Femur (tissue), 1 donor: ENCODE results near the gene PLIN4.

ENCODE experiments used
- DNase-seq: peaks from one replicate; pipeline ENCODE4 v3.0.0-alpha.2; 2017

Gene PLIN4

DNA sequence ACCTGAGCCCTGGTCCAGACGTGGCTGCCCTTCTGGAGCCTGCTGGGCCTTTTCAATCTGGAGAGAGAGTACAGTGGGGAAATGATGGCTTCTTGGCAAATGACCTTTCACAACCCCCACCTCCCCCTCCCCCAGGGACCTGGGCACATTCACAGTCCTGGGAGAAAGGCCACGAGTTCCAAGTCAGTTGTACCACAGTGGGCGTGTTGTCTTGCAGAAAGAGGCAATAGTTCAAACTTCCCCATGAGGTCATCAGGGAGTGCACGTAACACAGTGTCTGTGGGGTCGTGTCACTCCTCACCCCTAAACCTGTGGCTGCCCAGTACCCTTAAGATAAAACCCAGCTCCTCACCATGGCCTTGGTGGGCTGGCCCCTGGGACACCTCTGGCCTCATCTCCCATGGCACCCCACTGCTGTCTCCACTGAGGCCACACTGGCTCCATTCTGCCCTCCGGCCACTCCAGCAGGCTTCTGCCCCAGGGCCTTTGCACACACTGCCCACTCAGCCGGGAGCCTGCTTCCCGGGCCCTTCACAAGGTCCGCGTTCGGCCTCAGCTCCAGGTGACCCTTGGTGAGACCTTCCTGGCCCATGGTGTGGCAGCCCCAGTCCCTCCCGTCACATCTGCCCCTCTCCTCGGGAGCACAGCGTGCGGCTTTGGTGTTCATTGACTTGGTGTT, 13.3 kb downstream of the PLIN4 start:
- no peak for DNase-seq

DNA sequence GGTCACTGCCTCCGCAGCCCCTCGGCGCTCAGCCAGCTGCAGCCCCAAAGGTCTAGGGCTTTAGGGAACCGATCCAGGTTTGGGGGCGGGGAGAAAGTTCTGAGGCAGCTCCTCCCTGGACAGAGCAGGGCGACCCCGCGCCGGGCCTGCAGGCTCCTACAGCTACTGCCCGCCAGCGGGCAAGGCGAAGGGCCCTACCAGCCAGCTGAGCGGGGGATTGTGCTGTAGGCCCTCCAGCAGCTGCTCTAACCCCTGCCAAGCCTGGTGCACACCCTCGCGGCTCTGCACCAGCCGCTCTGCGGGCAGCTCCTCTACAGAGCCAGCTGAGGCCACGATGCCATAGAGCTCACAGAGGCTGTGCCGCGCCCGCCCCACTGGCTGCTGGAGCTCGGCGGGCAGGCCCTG, 14.0 kb downstream of the PLIN4 start:
- peak; percentile 72 for DNase-seq

DNA sequence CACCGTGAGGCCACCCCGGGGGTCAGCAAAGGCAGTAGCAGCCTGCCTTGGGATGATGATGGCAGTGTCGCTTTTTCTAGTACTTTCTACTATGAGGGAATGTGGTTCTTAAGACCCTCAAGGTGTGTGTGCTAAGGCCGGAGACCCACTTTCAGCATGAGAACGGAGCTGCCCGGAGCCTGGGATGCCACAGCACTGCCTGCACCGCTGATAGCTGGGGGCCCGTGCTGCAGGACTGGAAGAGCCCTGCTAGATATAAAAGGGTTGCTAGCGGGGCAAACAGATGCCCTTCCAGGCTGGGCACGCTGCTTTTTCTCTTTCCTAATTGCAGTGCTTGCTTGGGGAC, 14.5 kb downstream of the PLIN4 start:
- DNase-seq: no peak

DNA sequence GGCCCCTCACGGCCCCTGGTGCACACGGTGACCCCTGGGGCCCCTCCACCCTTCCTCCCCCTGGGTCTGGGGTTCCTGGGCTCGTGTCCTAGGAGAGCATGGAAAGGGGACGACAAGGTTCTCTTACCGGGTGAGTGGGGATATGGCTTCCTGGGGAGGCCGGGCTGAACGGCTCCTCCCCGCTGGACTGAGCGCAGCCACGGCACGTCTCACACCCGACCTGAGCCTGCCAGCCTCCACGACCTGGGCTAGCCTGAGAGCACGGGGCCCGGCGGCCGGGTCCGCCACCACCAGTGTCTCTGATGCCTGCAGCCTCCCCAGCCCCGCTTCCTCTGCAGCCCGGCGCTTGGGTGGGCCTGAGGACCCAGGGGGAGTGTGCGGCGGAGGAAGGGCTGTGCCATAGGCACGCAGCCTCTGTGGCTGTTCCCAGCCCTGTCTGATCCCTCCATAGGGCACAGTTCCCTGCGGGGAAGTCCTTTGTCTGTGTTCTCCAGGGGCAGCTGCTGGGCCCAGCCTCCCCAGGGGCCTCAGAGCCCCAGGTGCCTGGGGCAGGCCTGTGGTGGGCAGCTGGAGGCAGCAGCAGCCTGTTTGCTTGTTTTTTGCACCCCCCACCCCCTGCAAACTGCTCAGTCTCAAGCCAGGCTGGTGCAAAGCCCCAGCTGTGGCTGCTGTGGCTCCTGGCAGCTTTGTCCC, 15.0 kb downstream of the PLIN4 start:
- DNase-seq: no peak

DNA sequence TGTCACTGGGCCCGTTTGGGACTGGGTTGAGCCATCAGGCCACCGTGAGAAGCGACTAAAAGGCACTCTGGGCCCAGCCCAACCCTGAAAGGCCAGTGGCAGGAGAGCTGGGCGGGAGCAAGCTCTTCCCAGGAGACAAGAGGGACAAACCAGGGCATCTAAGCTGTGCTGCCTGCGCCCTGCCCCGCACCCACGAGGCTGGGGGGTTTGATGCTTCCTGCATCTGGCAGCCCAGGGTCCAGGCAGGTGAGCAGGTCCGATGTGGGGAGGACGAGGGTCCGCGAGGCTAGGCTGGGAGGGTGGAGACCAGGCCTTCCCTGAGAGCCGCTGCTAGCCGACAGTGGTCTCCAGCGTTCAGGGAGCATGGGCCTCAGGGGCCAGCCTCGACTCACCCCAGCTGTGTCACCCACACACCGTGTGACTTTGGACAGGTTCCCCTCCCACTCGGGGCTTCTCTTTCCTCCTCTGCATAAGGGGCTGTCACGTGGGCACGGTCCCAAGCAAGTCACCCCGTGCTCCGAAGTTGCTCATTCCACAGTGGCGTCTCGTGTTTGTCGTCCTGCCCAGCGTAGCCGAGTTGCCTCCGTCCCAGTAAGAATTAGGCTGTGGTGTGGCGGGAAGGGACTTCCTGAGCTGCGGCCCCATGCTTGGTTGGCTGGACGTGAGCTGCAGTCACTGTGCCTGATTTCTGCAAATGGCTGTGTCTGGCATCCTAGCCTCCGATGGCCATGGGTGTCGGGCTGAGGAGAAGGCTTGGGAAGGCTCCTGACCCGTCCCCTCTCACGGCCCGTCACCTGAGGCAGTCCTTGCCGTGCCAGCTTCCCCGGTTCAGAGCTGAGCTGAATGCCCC, 15.8 kb downstream of the PLIN4 start:
- DNase-seq: no peak

DNA sequence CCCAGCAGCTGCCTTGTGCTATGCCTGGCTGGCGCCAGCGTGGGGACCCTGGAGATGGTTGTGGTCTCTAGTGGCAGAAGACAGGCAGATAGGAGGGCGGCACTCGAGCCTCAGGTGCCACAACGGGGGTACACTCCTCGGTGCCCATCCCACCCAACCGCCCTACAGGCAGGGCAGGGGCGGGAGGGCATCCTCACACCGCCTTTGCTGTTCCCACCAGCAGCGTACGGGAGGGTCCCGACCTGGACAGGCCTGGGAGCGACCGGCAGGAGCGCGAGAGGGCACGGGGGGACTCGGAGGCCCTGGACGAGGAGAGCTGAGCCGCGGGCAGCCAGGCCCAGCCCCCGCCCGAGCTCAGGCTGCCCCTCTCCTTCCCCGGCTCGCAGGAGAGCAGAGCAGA, 16.6 kb downstream of the PLIN4 start:
- no peak for DNase-seq

DNA sequence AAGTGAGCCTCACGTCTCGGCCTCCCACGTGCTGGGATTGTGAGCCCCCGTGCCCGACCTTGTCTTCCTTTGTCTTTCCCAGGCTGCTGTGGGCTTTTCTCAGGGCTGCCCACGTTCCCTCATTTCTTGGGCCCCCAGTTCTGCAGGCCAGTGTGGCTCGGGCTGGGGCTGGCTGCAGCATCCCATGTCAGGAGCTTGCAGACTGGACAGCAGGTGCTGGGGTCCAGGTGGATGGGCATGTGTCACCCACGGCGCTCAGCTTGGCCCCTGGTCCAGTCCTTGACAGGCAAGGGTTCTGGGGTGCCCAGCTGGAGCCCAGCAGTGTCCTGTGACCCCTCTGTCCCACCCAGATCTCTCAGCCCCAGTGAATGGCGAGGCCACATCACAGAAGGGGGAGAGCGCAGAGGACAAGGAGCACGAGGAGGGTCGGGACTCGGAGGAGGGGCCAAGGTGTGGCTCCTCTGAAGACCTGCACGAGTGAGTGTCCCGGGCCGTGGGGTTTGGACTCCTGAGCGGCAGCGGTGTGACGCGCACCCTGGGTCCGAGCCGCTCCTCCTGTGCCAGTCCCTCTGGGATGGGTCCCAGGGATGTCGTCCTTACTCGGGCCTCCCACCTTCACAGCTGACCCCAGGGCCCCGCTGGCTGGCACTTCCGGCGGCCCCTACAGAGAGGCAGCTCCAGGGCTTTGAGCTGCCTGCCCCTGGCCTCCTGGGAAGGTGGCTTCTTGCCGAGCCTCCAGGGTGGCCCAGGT, 17.3 kb downstream of the PLIN4 start:
- DNase-seq: no peak

DNA sequence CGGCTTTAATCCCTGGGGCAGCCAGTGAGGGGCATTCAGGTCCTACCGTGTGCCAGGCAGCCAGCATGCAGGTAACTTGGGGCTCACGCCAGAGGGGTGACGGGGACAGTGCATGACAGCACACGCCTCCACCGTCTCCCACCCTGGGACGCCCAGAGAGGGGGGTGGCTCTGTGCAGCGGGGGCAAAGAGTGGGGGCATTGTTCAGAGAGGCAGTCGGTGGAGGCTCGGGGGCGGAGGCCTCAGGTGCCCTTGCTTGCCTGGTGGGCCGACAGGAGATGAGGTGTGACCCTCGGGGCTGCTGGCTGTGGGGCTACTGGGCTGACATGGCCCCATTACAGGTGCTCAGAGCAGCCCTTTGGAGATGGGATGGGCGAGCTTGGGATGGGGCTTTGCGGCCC, 18.4 kb downstream of the PLIN4 start:
- DNase-seq: no peak

DNA sequence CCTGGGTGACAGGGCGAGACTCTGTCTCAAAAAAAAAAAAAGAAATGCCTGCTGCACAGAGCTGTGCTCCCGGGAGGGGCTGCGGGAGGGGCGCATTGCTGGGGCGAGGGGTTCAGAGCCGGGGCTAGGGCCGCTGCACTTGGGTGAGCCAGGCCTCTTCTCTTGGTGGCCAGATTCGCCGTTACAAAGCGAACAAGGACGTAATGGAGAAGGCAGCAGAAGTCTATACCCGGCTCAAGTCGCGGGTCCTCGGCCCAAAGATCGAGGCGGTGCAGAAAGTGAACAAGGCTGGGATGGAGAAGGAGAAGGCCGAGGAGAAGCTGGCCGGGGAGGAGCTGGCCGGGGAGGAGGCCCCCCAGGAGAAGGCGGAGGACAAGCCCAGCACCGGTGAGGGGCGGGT, 19.0 kb downstream of the PLIN4 start:
- no peak for DNase-seq

DNA sequence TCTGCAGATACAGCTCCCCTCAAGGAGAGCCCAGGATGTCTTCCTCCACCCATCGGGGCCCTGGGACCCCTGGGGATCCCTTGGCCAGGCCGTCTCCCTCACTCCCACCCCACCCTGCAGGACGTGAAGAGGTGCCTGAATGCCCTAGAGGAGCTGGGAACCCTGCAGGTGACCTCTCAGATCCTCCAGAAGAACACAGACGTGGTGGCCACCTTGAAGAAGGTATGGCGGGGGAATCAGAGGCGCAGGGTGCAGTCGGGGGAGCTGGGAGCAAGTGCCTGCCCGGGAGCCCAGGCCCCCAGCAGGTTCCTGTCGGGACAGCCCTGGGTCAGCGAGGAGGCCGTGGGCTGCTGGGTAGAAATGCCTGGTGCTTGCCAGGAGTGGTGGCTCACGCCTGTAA, 19.6 kb downstream of the PLIN4 start:
- DNase-seq: no peak

DNA sequence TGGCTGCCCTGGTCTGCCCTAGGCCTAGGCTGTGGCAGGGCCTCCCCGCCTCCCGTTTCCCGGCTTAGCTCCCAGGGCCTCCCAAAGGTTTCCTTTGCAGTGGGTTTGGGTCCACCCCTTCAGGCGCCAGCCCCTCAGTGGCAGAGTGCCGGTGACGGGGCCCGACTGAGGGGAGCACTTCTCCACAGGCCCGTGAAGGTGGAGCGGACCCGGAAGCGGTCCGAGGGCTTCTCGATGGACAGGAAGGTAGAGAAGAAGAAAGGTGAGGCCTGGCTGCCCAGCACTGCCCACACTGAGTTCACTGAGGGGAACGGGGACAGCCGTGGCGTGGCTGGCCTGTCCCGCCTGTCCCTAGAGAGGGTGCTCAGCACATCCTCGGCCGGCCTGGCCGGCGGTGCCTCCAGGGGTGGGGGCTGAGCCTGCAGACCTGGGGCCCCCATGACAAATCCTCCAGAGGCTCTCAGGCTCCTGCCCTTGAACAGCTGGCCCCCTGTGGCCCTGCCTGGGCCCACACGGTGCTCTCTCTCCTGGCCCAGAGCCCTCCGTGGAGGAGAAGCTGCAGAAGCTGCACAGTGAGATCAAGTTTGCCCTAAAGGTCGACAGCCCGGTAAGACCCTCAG, 20.4 kb downstream of the PLIN4 start:
- DNase-seq: no peak

DNA sequence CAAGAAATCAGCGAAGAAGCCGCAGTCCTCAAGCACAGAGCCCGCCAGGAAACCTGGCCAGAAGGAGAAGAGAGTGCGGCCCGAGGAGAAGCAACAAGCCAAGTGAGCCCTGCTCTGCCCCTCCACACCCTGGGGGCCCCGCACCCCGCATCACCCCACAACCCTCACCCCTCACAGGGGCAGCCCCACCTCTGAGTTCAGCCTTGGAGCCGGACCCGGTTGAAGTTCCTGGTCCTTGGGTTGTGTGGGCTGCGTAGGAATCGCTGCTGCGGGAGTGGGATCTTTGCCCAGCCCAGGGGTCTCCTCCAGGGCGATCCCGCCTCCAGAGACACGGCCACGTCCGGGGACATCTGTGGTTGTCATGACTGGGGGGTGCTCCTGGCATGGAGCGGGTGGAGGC, 22.0 kb downstream of the PLIN4 start:
- DNase-seq: no peak

DNA sequence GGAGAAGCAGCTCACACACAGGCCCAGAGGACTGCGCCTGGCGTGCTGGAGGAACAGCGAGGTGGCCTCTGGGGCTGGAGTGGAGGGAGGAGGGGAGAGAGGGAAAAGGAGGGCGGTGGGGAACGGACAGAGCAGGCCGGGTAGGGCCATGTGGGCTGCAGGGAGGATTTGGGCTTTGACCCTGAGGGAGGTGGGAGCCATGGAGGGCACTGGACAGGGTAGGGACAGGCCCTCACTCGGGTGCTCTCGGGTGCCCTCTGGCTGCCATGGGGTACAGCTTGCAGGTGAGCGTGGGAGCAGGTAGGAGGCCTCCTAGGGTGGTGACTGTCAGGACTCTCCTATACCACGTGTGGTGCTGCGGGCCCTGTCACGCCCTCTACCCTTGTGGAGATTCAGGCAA, 22.8 kb downstream of the PLIN4 start:
- no peak for DNase-seq

DNA sequence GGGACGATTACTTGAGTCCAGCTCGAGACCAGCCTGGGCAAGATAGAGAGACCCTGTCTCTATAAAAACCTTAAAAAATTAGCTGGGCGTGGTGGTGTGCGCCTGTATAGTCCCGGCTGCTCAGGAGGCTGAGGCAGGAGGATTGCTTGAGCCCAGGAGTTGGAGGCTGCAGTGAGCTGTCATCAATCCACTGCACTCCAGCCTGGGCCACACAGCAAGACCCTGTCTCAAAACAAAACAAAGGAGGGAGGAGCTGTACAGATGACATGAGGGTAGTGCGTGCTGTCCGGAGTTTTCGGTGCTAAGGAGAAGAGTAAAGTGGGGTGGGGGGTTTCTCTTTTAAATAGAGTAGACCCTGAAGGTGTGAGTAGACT, 23.6 kb downstream of the PLIN4 start:
- no peak for DNase-seq

DNA sequence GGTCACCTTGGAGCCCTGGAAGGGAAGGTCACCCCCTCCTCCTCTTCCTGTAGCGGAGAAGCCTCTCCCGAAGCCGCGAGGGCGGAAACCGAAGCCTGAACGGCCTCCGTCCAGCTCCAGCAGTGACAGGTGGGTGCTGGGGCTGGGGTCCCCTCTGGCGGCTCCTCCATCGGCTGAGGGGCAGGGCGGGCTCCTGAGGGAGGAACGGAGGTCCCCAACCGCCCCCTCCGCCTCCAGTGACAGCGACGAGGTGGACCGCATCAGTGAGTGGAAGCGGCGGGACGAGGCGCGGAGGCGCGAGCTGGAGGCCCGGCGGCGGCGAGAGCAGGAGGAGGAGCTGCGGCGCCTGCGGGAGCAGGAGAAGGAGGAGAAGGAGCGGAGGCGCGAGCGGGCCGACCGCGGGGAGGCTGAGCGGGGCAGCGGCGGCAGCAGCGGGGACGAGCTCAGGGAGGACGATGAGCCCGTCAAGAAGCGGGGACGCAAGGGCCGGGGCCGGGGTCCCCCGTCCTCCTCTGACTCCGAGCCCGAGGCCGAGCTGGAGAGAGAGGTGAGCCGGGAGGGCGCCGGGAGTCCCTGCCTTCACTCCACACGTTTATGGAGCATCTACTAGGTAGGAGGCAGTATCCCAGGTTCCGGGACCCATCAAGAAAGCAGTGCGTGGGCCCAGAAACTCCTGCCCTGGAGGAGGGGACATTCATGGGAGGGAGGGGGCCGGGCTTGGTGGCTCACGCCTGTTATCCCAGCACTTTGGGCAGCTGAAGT, 24.2 kb downstream of the PLIN4 start:
- DNase-seq: no peak

DNA sequence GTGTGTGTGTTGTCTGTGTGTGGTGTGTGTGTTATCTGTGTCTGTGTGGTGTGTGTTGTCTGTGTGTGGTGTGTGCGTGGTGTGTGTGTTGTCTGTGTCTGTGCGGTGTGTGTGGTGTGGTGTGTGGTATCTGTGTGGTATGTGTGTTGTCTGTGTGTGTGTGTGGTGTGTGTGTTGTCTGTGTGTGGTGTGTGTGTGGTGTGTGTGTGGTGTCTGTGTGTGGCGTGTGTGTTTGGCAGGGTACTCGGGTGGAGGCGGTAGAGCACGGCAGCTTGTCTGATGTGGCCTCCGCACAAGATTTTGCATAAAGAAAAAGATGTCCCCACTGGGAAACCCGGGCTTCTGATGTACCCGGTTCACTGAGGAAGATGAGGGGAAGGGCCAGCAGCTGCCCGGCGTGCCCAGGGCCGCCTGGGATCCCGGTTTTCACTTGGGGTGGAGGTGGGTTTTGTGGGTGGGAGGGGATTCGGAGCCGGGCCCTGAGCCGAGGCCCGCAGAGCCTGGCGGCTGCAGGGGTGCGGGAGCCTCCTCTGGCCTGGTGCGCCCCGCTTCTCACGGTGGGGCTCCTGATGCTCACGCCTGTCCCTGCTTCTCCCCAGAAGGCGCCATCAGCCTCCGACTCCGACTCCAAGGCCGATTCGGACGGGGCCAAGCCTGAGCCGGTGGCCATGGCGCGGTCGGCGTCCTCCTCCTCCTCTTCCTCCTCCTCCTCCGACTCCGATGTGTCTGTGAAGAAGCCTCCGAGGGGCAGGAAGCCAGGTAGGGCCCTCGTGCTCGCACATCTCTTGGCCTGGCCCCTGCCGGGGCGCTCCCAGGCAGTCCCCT, 25.0 kb downstream of the PLIN4 start:
- DNase-seq: no peak

DNA sequence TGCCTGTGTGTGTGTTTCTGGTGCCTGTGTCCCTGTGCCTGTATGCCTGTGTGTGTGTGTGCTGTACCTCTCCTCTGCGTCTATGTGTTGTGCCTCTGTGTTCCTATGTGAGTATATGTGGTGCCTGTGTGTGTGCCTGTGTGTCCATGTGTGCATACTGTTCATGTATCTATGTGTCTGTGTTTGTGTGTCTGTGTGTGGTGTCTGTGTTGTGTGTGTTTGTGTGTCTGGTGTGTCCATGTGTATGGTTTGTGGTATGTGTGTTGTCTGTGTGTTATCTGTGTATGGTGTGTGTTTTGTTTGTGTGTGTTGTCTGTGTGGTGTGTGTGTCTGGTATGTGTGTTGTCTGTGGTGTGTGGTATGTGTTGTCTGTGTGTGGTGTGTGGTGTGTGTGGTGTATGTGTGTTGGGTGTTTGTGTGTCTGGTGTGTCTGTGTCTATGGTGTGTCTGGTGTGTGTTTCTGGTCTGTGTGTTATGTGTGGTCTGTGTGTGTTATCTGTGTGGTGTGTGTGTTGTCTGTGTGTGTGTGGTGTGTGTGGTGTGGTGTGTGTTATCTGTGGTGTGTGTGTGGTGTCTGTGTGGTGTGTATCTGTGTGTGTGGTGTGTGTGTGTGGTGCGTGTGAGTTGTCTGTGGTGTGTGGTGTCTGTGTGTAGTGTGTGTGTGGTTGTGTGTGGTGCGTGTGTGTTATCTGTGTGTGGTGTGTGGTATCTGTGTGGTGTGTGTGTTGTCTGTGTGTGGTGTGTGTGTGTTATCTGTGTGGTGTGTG, 25.8 kb downstream of the PLIN4 start:
- no peak for DNase-seq

DNA sequence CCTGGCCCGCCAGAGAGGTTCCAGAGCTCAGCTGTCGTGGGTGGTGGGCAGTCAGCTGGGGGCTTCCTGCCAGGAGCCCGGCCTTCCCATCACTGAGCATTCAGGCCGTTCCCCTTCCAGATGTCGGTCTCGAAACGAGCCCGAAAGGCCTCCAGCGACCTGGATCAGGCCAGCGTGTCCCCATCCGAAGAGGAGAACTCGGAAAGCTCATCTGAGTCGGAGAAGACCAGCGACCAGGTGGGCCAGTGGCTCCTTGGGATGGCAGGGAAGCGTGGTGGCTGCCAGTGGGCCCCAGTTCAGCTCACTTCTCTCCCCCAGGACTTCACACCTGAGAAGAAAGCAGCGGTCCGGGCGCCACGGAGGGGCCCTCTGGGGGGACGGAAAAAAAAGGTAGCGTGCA, 26.8 kb downstream of the PLIN4 start:
- DNase-seq: no peak

DNA sequence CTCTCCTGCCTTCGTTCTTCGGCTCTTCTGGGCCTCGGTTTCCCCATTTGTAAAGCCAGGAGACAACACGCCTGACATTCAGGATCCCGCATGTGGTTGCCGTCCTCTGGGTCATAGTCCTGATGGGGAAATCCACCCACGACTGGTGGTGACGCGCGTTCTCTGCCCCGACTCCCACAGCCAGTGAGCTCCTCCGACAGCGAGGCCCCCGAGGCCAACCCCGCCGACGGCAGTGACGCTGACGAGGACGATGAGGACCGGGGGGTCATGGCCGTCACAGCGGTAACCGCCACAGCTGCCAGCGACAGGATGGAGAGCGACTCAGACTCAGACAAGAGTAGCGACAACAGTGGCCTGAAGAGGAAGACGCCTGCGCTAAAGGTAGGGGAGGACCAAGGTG, 29.8 kb downstream of the PLIN4 start:
- no peak for DNase-seq

DNA sequence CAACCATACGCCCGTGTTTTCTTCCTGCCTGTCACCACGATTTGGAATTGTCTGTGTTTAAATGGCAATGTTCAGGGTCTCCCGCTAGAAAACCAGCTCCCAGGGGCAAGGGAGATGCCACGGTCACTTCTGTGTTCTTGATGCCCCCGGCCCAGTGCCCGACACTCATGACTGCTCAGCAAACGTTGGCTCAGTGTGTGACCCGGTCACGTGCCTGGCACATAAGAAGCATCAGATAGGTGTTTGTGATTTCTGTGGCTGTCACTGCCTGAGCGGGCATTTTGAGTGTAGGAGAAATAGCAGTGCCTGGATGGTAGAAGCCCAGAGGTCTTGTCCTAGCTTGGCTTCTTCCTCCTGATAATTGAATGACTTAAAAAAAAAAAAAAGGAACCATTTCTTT, 30.7 kb downstream of the PLIN4 start:
- no peak for DNase-seq
